HG02870 (cell line): Measurements from ENCODE around the gene FAM163A.
"Not testable (repeated sequence)": the region's sequence is repeated elsewhere in the genome, so short reads cannot be mapped to it uniquely, and the experiment has no call there.

ENCODE experiments used
- ATAC-seq: cut with Tn5 transposase; IDR thresholded peaks from one replicate; pipeline ENCODE4 v1.9.1; 2021; ENCODE audit warnings: mild to moderate bottlenecking, moderate library complexity; ENCODE audit not compliant: unreplicated experiment

FAM163A gene

DNA sequence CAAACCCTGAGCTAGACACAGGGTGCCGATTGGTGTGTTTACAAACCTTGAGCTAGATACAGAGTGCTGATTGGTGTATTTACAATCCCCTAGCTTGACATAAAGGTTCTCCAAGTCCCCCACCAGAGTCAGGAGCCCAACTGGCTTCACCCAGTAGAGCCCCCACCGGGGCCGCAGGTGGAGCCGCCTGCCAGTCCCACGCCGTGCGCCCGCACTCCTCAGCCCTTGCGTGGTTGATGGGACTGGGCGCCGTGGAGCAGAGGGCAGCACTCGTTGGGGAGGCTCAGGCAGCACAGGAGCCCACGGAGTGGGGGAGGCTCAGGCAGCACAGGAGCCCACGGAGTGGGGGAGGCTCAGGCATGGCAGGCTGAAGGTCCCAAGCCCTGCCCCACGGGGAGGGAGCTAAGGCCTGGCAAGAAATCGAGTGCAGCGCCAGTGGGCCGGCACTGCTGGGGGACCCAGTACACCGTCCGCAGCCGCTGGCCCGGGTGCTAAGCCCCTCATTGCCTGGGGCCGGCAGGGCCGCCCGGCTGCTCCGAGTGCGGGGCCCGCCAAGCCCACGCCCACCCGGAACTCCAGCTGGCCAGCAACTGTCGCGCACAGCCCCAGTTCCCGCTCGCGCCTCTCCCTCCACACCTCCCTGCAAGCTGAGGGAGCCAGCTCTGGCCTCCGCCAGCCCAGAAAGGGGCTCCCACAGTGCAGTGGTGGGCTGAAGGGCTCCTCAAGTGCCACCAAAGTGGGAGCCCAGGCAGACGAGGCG is 93.8 kb downstream of the FAM163A start:
- not testable (repeated sequence) for ATAC-seq

DNA sequence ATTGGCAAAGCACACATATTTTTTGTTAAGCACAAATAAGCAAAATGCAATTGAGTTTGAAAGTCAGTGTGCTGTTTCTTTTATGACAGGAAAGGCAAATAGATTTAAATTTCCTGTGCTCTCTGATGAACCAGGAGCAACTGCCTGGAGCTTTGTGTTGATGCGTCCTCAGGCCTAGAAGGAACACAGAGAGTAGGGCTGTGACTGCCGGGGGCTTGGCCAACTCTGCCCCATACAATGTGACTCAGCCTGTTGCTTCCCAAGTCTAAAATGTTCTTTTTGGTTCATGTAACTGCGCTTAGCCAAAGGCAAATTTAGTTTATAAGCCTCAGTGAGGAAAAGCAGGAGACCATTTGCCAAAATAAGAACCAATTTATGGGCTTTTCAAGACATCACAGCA is 97.0 kb downstream of the FAM163A start:
- ATAC-seq = no peak

DNA sequence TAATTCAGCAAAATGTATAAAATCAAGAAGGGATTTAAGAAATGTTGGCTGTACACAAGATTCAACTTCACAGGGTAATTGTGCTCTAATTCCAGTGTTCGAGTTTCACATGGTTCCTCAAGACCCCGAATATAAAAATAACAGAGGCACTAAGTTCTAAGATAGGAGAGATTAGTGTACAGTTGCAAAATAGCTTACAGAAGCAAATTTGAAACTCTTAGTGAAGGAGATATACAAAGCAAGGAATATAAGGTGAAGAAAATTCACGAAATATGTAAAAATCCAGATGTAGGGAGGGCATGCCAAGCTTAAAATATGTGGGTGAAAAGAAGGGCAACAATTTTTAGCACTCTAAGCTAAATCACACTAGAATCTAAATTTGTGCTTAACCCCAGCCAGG is 105.1 kb downstream of the FAM163A start:
- ATAC-seq = no peak

DNA sequence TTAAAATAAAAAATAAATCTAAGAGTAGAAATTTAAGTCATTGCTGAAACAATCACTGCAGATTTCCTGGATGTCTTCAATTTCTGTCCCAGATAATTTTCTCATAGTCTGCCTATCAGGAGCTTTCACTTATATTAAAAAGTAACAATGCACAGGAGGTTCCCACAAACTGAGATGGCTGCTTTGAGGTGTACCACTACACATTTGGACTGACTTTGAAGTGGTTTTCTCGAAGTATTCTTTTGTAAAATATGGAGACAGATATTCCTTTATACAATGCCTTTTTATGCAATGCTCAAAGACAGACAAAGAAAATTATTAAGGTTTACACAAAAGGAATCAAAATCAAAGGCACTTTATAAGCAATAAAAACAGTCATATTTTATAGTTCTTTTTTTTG is 110.0 kb downstream of the FAM163A start:
- ATAC-seq = no peak

DNA sequence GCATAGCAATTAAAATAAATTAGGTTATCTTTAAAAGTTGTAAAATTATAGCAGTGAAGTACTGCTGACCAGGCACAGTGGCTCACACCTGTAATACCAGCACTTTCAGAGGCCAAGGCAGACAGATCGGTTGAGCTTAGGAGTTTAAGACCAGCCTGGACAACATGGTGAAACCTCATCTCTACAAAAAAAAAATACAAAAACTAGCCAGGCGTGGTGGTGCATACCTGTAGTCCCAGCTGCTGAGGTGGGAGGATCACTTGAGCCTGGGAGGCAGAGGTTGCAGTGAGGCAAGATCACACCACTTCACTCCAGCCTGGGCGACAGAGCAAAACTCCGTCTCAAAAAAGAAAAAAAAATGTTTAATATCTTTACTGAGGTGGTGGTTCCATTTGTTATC is 112.7 kb downstream of the FAM163A start:
- not testable (repeated sequence) for ATAC-seq

DNA sequence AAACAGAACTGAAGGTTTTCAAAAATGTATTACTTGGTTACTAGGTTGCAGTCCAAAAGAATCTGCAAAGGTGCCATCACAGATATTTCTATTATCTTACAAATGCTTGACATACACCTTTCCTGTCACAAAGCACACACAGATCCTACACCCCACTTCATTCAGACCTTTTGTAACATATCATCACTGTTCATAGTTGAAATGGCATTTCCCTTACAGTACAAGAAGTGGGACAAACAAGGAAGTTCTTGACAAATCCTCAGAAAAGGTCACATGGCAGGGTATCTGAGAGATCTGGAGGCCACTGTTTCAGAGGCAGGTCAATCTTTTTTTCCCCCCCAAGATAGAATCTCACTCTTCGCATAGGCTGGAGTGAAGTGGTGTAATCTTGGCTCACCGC is 113.2 kb downstream of the FAM163A start:
- ATAC-seq = no peak

DNA sequence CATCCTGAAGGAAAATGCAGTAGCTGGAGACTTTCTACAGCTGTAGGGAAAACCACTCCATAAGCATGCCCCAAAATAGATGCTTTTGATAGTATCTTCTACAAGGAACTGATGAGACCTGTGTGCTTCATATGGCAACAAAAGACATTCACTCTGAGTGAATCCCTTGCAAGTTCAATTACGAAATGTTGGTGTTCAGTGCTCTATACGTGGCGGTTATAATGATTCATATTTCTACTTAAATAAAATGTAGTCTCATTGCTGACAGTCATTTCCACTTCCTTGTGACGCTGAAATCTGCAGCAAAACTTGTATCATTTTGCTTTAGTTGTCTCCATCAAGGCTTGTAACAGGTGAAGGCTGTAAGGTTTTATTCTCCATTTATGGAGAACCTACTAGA is 113.9 kb downstream of the FAM163A start:
- no peak for ATAC-seq

DNA sequence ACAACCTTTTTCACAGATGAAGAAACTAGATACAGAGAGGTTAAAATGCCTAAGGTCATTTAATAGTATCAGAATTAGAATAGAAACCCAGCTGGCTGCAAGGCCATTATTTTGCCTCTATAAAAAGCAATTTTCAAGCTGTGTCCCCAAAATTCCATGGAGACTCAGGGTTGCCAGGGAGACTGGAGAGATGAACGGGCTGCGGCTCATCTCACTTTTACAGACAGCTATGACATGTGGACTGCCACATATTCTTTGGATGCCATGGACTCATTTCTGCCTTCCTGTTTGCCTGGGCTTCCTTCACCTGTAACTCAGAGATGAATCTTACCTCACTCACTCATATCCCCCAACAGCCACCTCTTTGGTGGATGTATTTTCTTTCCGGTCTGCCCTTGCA is 117.6 kb downstream of the FAM163A start:
- ATAC-seq = no peak

DNA sequence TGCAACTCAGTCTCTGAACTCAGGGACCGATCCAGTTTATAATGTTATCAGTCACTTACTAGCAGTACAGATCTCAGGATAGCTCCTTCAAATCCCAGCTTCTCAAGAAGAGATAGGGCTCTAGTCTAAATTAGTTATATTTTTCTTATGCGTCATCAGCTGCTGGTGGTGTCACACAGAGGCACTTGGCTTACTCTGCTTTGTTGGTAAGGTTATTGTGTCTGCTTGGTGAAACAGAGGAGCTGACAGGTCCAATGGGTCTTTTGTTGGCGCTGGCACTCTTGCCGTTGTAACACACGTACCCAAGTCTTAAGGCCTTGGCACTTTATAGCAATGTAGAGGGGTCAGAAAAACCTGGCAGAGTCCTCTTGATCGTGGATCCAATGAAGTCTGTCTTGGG is 122.3 kb downstream of the FAM163A start:
- no peak for ATAC-seq
